Renal pelvis (tissue), 4 donors: ENCODE results near the gene AOPEP. TPM values are rescaled to one million over a fixed set of nuclear protein-coding genes. Genes with fewer than 3 reads are reported as not detected.
A peak's percentile ranks its signal among the peaks of the same experiment; 100 is the strongest.

Experiments used
- DNase-seq: peaks from one replicate; pipeline ENCODE4 v3.0.0-alpha.2; 2013
- polyA plus RNA-seq, 3 donors: library from polyadenylated mRNA; unstranded; fragments of 120-200 nt; gene quantifications; one replicate each; pipeline ENCODE4 v1.2.1, GENCODE V29; 2013; ENCODE audit not compliant: insufficient read length in 3 of 3

Gene AOPEP
- polyA plus RNA-seq, 3 donors, result 57.9 to 61.7 (median 59.4) TPM

DNA sequence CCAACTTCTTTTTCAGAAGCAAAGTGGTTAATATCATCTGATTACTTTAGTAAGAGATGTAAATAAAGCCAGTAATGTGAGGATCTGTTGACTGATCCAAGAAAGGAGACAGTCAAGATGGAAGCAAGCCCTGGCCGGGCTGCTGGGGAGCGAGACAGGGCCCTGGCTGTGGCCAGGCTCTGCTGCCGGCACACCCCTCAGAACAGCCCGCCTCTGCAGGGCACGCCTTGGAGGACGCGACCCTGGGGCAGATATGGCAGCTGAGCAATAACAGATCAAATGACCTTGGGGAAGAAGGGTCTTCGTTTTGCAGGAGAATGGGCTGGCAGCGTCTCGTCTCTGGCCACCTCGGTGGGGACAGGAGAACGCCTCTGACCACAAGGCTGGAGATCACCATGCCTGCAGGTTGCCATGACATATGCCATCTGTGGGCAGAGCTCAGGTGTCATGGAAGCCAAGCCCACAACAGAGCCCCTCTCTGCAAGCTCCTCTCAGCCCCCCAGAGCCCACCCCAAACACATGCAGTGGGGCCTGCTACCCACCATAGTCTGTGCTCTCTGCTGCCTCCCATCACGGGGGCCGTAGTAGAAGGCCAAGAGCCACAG is 384.5 kb downstream of the AOPEP start:
- DNase-seq, result no peak

- DNase-seq, result no peak
These were observed 385.2 kb downstream of the AOPEP start for GRCh38 chr9:95111716-95112115.

GRCh38 chr9:95112436-95113280 is 386.2 kb downstream of the AOPEP start:
- no peak for DNase-seq

DNA sequence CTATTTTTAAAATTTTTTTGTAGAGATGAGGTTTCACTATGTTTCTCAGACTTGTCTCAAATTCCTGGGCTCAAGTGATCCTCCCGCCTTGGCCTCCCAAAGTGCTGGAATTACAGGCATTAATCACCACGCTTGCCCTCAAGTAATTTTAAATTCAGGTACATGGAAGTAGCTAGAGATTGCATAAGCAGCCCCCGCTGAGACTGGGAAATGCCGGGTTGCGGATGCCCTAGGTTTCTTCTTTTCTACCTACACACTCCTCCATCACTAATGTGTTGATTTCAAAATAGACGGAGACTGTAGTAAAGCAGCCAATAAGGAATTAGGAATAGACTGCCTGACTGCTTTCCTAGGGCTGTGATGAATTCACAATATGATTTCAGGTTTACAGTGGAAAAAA is 388.6 kb downstream of the AOPEP start:
- DNase-seq, result no peak

DNA sequence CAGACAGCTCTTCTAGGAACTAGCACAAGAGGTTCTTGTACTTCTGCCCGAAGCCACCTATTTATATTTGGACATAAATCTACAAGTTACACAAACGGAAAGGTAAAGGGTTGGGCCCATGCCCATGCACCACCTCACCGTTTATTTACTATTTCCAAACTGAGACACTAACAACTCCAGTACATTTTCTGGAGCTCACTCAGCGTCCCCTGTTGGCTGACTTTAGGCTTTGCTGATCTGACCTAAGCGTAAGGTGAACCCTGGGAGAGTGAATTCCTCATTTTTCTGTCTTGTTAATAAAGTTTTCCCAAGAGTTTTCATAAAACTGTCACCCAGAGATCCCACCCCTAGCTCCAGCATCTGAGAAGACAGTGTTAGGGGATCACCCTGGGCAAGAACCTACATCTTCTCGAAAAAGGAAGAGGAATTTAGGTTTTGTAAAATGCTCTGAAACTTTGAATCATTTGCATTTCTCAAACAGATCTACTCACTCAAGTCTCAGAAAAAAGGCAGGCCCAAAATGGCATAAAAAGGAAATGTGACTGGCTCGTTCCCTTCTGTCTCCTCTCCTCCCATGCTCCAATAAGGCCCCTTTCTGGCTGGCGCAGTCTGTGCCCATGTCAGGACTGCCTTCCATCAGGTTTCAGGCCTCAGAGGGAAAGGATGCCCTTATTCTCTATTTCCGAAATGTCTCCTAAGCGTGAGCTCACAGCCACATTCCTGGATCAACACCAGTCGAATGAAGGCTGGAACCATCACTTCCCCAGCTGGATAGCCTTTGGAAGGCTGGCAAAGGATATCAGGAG is 389.7 kb downstream of the AOPEP start:
- no peak for DNase-seq

DNA sequence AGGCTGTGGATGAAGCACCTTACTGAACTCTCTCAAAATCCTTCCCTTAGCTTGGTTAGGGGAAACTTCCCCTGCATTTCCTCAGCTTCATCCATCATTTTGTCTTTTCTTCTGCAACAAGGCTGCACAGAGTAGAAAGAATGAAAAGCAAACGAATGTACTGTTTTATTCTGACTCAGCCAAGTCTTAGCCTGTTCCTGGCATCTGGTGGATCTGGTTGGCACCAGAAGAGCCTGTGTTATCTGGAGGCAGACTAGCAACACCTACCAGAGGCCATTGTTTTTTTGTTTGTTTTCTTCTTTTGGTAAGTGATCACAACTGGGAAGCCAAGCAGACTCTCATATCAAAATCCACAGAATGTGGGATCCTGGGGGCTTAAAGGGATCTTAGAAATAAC is 390.3 kb downstream of the AOPEP start:
- DNase-seq, result no peak

GRCh38 chr9:95118596-95118995 is 392.1 kb downstream of the AOPEP start:
- DNase-seq, result no peak

DNA sequence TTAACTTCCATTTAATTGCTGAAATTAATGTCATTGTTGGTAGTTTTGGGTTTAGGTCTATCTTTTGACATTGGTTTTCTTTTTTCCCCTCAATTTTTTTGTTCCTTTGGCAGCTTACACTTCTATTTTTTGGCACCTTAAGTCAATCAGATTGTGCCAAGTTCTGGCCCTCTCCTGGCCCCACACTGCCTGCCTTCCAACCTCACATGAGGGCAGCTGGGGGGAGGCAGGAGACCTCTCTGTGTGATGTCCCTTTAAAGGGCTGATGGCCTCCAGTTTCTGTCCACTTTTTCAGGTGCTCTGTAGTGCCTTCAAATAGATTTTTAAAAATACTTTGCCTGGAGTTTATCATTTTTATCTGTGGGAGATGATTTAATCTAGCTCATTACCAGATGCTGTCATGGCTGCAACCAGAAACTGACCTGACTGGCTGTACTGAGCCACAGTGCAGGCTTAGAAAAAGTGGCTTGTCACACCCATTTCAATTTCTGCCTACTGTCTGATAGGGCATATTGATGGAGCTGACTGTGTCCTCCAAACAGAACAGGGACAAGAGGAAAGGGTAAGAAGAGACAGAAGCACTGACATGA is 394.4 kb downstream of the AOPEP start:
- no peak for DNase-seq

GRCh38 chr9:95124582-95125367 is 398.3 kb downstream of the AOPEP start:
- DNase-seq, result no peak

- no peak for DNase-seq
These were observed 399.2 kb downstream of the AOPEP start for GRCh38 chr9:95125652-95126051.

- DNase-seq, result no peak
These were observed 400.2 kb downstream of the AOPEP start for GRCh38 chr9:95126739-95127138.

GRCh38 chr9:95127249-95128176 is 401.0 kb downstream of the AOPEP start:
- DNase-seq, result peak; percentile 77

- no peak for DNase-seq
These were observed 401.7 kb downstream of the AOPEP start for GRCh38 chr9:95128177-95128524.

DNA sequence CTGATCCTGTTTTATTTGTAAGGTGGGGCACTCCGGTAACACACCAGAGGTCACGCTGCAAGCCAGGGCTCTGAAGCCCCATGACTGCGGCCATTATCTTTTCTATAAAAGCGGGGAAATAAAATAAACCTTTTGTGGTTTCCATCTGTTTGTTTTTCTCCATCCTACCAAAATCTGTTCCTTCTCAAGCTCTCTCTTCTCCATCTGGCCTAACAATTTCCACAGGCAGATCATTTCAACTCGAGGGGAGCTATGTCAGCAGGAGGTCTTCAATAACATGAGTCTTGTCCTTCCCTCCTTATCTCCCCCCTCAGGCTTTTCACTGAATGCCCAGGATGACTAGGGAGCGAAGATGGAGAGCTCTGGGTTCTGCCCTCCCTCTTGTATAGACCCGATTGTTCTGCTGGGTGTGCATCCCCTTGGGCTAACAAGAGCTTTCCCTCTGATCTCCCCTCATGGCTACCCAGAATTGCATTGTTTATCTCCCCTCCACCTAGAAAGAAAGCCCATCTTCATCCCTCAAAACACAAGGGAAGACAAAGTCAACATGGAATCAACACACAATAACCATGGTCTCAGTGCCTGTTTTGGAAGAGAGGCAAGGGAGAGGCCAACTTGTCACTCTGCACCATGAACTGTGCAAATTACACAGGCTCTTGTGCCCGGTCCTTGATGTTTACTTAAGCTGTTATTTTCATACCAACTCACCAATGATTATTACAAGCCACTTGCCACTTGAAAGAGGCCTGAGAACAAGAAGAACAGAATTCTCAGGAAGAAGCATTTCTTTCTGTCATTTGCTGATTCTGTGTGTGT is 403.2 kb downstream of the AOPEP start:
- DNase-seq, result no peak

GRCh38 chr9:95130484-95130883 is 404.0 kb downstream of the AOPEP start:
- DNase-seq, result no peak

- peak; percentile 76 for DNase-seq
These were observed 404.8 kb downstream of the AOPEP start for GRCh38 chr9:95131023-95131943.

DNA sequence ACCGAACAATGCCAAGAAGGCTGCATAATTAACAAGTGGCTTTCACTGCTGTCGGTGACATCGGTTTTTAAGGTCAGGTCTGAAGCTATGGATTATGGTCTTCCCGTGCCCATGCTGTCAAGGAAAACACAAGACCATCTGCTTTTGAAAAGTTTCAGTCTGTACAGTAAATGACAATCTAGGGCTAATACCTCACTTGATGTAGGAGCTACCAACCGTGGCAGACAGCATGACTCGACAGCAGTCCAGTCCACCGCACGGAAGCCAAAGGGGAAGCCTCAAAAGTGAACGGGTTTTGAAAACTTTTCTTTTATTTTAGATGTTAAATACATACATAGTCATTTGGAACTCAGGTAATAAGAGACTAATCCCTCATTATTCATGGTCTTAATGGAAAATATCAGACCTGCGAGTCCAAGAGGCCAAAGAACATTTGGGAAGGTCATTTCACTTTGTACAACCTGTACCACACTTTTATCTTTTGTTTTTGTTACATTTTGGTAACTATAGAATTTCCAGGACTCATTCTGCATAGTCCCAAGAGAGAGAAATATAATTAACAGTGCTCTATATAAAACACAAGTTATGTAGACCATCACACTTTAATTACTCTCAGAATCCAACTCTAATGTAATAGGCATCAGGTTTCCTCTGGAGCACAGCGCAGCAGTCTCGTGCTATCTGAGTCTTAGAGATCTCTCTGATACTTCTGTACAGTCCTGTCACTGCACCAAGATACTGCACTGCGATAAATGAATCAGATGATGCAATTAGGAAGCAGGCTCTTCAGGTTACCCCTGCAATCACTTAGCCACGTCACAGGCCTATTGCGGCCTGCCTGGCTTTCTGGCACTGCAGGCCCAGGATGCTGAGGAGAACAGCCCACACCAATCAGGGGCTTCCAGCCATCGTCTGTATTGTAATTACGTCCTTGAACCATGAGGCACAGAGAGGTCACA is 406.1 kb downstream of the AOPEP start:
- DNase-seq, result no peak
